Osteoblast (primary cell): ENCODE results near the gene TMPRSS5. TPM values are rescaled to one million over a fixed set of nuclear protein-coding genes. Genes with fewer than 3 reads are reported as not detected.
A peak's percentile ranks its signal among the peaks of the same experiment; 100 is the strongest.

Experiments
- DNase-seq: peaks from one replicate; pipeline ENCODE4 v3.0.0; 2011; ENCODE audit warnings: low spot score, mixed read lengths; ENCODE audit not compliant: insufficient read length; ENCODE audit errors: missing footprints
- H2AFZ ChIP-seq: 2 replicates; pipeline ENCODE4 v1.6.0; 2011; ENCODE audit warnings: mild to moderate bottlenecking, low read length
- H3K27ac ChIP-seq: 2 replicates; pipeline ENCODE4 v1.5.1; 2011; ENCODE audit warnings: mild to moderate bottlenecking, low read depth, low read length, moderate library complexity
- H3K27me3 ChIP-seq: 2 replicates; pipeline ENCODE4 v1.6.0; 2012; ENCODE audit warnings: mild to moderate bottlenecking, control low read depth, inconsistent platforms, low read length, moderate library complexity; ENCODE audit not compliant: insufficient read depth
- H3K36me3 ChIP-seq: 2 replicates; pipeline ENCODE4 v1.5.1; 2011; ENCODE audit warnings: mild to moderate bottlenecking, low read length, control low read depth, moderate library complexity; ENCODE audit not compliant: insufficient read depth
- H3K4me1 ChIP-seq: 2 replicates; pipeline ENCODE4 v1.5.1; 2011; ENCODE audit warnings: mild to moderate bottlenecking, low read length, control low read depth, moderate library complexity; ENCODE audit not compliant: insufficient read depth
- H3K4me2 ChIP-seq: 2 replicates; pipeline ENCODE4 v1.6.0; 2011; ENCODE audit warnings: mild to moderate bottlenecking, low read length; ENCODE audit not compliant: insufficient read depth
- H3K4me3 ChIP-seq: fragments of 200-600 bp; sonication (generic); 3 replicates; pipeline ENCODE4 v1.5.1; 2012; ENCODE audit warnings: mild to moderate bottlenecking, low read length, inconsistent platforms; ENCODE audit not compliant: insufficient read depth
- H3K79me2 ChIP-seq: 2 replicates; pipeline ENCODE4 v1.6.0; 2012; ENCODE audit warnings: mild to moderate bottlenecking, low read length, control low read depth, inconsistent platforms; ENCODE audit not compliant: insufficient read depth
- H3K9me3 ChIP-seq: 2 replicates; pipeline ENCODE4 v1.5.1; 2011; ENCODE audit warnings: low read depth, low read length, control low read depth
- H4K20me1 ChIP-seq: 2 replicates; pipeline ENCODE4 v1.6.0; 2012; ENCODE audit warnings: mild to moderate bottlenecking, low read length, control low read depth; ENCODE audit not compliant: insufficient read depth
- CTCF ChIP-seq: IDR thresholded peaks from 2 replicates; pipeline ENCODE4 v1.5.1; 2011; ENCODE audit warnings: mild to moderate bottlenecking, low read depth, low read length, moderate library complexity; ENCODE audit errors: extremely low read depth
- total RNA-seq: library from RNA; depleted of rRNA; stranded (reverse); fragments of >200 nt; gene quantifications from 2 replicates; pipeline ENCODE4 v1.2.3, GENCODE V29; 2012

Gene TMPRSS5
- total RNA-seq, 1 donor = 0.36 TPM

- Histone ChIP-seq H4K20me1 (no peaks in the 10 kb centered on the region), H3K4me3 (no peak overlapping the region), H3K27me3 (no peaks in the 10 kb centered on the region), H3K36me3 (no peaks in the 10 kb centered on the region), H3K79me2 (no peaks in the 10 kb centered on the region), H3K27ac (peak overlapping the region; percentile 89), H3K9me3 (no peaks in the 10 kb centered on the region), H2AFZ (no peak overlapping the region), H3K4me2 (no peak overlapping the region), H3K4me1 (peaks cover 26% of the 10 kb centered on the region)
- no peak for TF ChIP-seq CTCF
- no peak for DNase-seq
These were observed 42.5 kb downstream of the TMPRSS5 start for GRCh38 chr11:113663567-113663966.

GRCh38 chr11:113655771-113656170 is 50.3 kb downstream of the TMPRSS5 start:
- DNase-seq = no peak
- H3K27ac ChIP-seq = no peak overlapping the region
- TF ChIP-seq CTCF = no peak
- no peaks in the 10 kb centered on the region for H3K4me1 ChIP-seq
- no peaks in the 10 kb centered on the region for H3K79me2 ChIP-seq
- peaks cover 18% of the 10 kb centered on the region for H3K27me3 ChIP-seq
- H2AFZ ChIP-seq = no peak overlapping the region
- no peaks in the 10 kb centered on the region for H4K20me1 ChIP-seq
- H3K36me3 ChIP-seq = no peaks in the 10 kb centered on the region
- no peak overlapping the region for H3K4me2 ChIP-seq
- H3K4me3 ChIP-seq = no peak overlapping the region
- H3K9me3 ChIP-seq = no peaks in the 10 kb centered on the region

GRCh38 chr11:113651023-113651422 is 55.1 kb downstream of the TMPRSS5 start:
- no peaks in the 10 kb centered on the region for H3K9me3 ChIP-seq
- TF ChIP-seq CTCF = no peak
- H3K36me3 ChIP-seq = no peaks in the 10 kb centered on the region
- H3K4me1 ChIP-seq = no peaks in the 10 kb centered on the region
- H3K79me2 ChIP-seq = no peaks in the 10 kb centered on the region
- no peak overlapping the region for H3K27ac ChIP-seq
- no peak overlapping the region for H3K4me2 ChIP-seq
- no peaks in the 10 kb centered on the region for H4K20me1 ChIP-seq
- no peak overlapping the region for H2AFZ ChIP-seq
- H3K4me3 ChIP-seq = no peak overlapping the region
- H3K27me3 ChIP-seq = peaks cover 18% of the 10 kb centered on the region
- no peak for DNase-seq

- Histone ChIP-seq H3K27ac (no peak overlapping the region), H3K4me3 (no peak overlapping the region), H4K20me1 (no peaks in the 10 kb centered on the region), H3K36me3 (no peaks in the 10 kb centered on the region), H3K4me1 (no peaks in the 10 kb centered on the region), H3K79me2 (no peaks in the 10 kb centered on the region), H2AFZ (no peak overlapping the region), H3K9me3 (no peaks in the 10 kb centered on the region), H3K4me2 (no peak overlapping the region), H3K27me3 (peaks cover 17% of the 10 kb centered on the region)
- DNase-seq = no peak
- TF ChIP-seq CTCF = no peak
These were observed 56.8 kb downstream of the TMPRSS5 start for GRCh38 chr11:113649311-113649710.
